ENCODE data around the gene MTHFD2. TPM values are rescaled to one million over a fixed set of nuclear protein-coding genes. Genes with fewer than 3 reads are reported as not detected.

MTHFD2 gene
- polyA plus RNA-seq, 1 donor: 12.6 TPM

DNA sequence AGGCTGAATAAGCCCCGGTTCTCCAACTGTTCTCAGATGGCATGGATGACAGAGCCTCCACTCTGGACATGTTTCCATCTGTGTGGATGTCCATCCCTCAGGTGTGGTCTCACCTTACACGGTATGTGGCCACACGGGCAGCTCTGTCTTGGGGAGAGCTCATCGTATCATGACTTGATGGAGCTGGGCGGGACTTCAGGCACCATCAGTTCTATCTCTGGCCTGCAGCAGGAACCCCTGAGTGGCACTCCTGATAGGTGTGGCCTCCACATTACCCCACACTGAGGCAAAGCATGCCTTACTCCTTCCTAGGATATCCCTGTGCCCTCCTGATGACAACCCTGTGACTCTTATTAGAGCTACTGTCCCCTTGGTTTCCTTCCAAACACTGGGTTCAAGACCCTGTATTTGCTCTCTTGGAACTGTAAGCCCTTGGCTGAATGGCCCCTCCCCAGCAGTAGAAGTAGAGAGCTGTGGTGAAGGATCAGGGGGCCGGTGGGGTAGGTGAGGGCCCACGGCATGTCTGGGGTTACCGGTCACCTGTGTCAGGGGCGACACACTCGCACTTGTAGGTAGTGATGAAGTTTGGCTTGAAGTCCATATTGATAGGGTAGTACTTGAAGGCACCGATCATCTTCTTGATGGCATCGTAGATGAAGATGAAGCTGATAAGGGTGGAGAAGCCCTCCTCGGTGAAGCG is 48.2 kb downstream of the MTHFD2 start:
- no peaks in the 10 kb centered on the region for H3K36me3 ChIP-seq (ENCODE audit: control insufficient read depth, insufficient read depth, low read length)
- H3K27me3 ChIP-seq (ENCODE audit: control insufficient read depth, insufficient read depth, low read length): no peaks in the 10 kb centered on the region
- DNase-seq: no peak
- no peaks in the 10 kb centered on the region for H3K9me3 ChIP-seq (ENCODE audit: control insufficient read depth, low read depth, low read length)
- WGBS (ENCODE audit: insufficient coverage, low lambda C conversion rate): no CpG with 5 or more reads among the region's 14 CpGs
- no peak overlapping the region for H3K27ac ChIP-seq (ENCODE audit: low read length)
- no peaks in the 10 kb centered on the region for H3K4me1 ChIP-seq (ENCODE audit: control insufficient read depth, insufficient read depth, low read length)
- no peak overlapping the region for H3K4me3 ChIP-seq (ENCODE audit: low read length)

DNA sequence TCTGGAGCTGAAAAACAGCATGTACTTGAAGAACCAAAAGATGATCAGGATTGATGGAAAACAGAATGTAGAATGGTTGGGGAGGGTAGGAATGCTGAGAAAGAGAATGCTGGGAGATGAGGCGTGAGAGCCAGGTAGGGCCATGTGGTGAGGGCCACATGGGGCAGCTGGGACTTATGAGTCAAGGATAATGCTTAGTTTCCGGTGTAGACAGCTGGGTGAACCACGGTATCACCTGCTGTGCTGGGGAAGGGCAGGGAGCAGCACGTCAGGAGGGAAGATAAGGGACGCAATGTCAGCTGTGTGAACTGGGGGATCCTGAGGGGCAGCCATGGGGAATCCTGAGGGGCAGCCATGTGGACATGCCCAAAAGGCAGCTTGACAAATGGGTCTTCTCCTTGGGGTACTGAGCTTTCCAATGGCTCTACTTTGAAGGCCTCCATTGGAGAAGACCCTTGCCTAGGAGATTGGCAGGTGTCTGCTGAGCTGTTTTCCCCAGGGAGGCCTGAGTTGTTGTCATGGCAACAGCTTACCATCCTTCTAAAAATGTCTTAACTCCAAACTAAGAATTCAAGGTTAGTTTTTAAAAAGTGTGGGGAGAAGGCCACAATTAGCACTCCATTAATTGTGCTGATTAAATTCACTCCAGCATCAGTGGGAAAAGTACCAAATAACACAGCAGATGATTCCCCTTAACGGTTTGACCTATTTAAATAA is 51.1 kb downstream of the MTHFD2 start:
- no peak overlapping the region for H3K27ac ChIP-seq (ENCODE audit: low read length)
- no peaks in the 10 kb centered on the region for H3K27me3 ChIP-seq (ENCODE audit: control insufficient read depth, insufficient read depth, low read length)
- no peak overlapping the region for H3K4me3 ChIP-seq (ENCODE audit: low read length)
- no peak for DNase-seq
- no CpG with 5 or more reads among the region's 6 CpGs for WGBS (ENCODE audit: insufficient coverage, low lambda C conversion rate)
- no peaks in the 10 kb centered on the region for H3K9me3 ChIP-seq (ENCODE audit: control insufficient read depth, low read depth, low read length)
- no peaks in the 10 kb centered on the region for H3K4me1 ChIP-seq (ENCODE audit: control insufficient read depth, insufficient read depth, low read length)
- no peaks in the 10 kb centered on the region for H3K36me3 ChIP-seq (ENCODE audit: control insufficient read depth, insufficient read depth, low read length)

- Histone ChIP-seq H3K4me1 (ENCODE audit: control insufficient read depth, insufficient read depth, low read length) (no peaks in the 10 kb centered on the region), H3K9me3 (ENCODE audit: control insufficient read depth, low read depth, low read length) (no peaks in the 10 kb centered on the region), H3K27ac (ENCODE audit: low read length) (no peak overlapping the region), H3K4me3 (ENCODE audit: low read length) (no peak overlapping the region), H3K36me3 (ENCODE audit: control insufficient read depth, insufficient read depth, low read length) (no peaks in the 10 kb centered on the region), H3K27me3 (ENCODE audit: control insufficient read depth, insufficient read depth, low read length) (no peaks in the 10 kb centered on the region)
- no CpG with 5 or more reads among the region's 10 CpGs for WGBS (ENCODE audit: insufficient coverage, low lambda C conversion rate)
- DNase-seq: peak; percentile 24 to 31
Observed at GRCh38 chr2:74250189-74250631, 51.8 kb downstream of the MTHFD2 start.

DNA sequence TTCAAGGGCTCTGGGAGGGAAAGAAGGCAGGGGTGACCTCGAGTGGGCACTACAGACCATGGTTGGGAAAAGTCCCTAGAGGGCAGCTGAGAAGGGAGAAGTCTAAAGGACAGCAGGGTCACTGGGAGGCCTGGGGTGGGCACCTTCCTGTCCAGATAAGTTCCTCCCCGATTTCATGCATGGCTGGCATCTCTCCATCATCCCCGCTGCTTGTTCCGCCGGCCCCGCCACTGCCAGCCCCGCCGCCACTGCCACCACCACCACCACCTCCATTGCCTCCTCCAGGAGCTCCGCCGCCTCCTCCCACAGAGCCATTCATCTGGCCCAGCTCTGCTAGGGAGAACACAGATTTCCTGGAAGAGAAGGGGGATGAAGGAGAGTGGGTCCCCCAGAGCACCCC is 53.6 kb downstream of the MTHFD2 start:
- no CpG with 5 or more reads among the region's 10 CpGs for WGBS (ENCODE audit: insufficient coverage, low lambda C conversion rate)
- no peak overlapping the region for H3K4me3 ChIP-seq (ENCODE audit: low read length)
- H3K9me3 ChIP-seq (ENCODE audit: control insufficient read depth, low read depth, low read length): no peaks in the 10 kb centered on the region
- H3K36me3 ChIP-seq (ENCODE audit: control insufficient read depth, insufficient read depth, low read length): no peaks in the 10 kb centered on the region
- no peaks in the 10 kb centered on the region for H3K4me1 ChIP-seq (ENCODE audit: control insufficient read depth, insufficient read depth, low read length)
- no peak overlapping the region for H3K27ac ChIP-seq (ENCODE audit: low read length)
- no peaks in the 10 kb centered on the region for H3K27me3 ChIP-seq (ENCODE audit: control insufficient read depth, insufficient read depth, low read length)
- DNase-seq: no peak

DNA sequence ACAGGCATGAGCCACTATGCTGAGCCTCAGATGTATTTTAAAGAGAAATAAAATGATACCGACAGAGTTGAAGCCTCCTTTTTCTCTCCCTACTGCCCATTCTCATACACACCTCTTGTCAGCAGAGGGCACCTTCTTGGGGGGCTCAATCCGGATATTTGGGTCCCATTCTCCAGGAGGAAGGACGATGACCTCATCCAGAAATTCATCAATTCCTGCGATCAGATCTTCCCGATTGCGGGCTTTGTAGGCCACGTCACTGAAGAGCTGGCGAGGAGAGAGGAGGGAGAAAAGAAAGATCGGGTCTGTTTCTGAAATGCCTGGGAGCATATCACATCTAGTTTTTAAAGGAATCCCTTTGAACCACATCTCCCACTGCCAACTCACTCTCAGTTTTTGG is 54.4 kb downstream of the MTHFD2 start:
- Histone ChIP-seq H3K9me3 (ENCODE audit: control insufficient read depth, low read depth, low read length) (no peaks in the 10 kb centered on the region), H3K4me3 (ENCODE audit: low read length) (no peak overlapping the region), H3K36me3 (ENCODE audit: control insufficient read depth, insufficient read depth, low read length) (no peaks in the 10 kb centered on the region), H3K27me3 (ENCODE audit: control insufficient read depth, insufficient read depth, low read length) (no peaks in the 10 kb centered on the region), H3K27ac (ENCODE audit: low read length) (no peak overlapping the region), H3K4me1 (ENCODE audit: control insufficient read depth, insufficient read depth, low read length) (no peaks in the 10 kb centered on the region)
- WGBS (ENCODE audit: insufficient coverage, low lambda C conversion rate): 80% methylated on average over 1 of the region's 9 CpGs
- DNase-seq: no peak

- WGBS (ENCODE audit: insufficient coverage, low lambda C conversion rate): 94% methylated on average over 2 of the region's 7 CpGs
- Histone ChIP-seq H3K27me3 (ENCODE audit: control insufficient read depth, insufficient read depth, low read length) (no peaks in the 10 kb centered on the region), H3K27ac (ENCODE audit: low read length) (no peak overlapping the region), H3K9me3 (ENCODE audit: control insufficient read depth, low read depth, low read length) (no peaks in the 10 kb centered on the region), H3K4me3 (ENCODE audit: low read length) (no peak overlapping the region), H3K36me3 (ENCODE audit: control insufficient read depth, insufficient read depth, low read length) (no peaks in the 10 kb centered on the region), H3K4me1 (ENCODE audit: control insufficient read depth, insufficient read depth, low read length) (no peaks in the 10 kb centered on the region)
- no peak for DNase-seq
Observed at GRCh38 chr2:74253306-74253970, 55.0 kb downstream of the MTHFD2 start.

- H3K27me3 ChIP-seq (ENCODE audit: control insufficient read depth, insufficient read depth, low read length): no peaks in the 10 kb centered on the region
- H3K27ac ChIP-seq (ENCODE audit: low read length): no peak overlapping the region
- DNase-seq: no peak
Observed at GRCh38 chr2:74253971-74254310, 55.5 kb downstream of the MTHFD2 start.

GRCh38 chr2:74255660-74256213 is 57.3 kb downstream of the MTHFD2 start:
- Histone ChIP-seq H3K4me3 (ENCODE audit: low read length) (no peak overlapping the region), H3K9me3 (ENCODE audit: control insufficient read depth, low read depth, low read length) (no peaks in the 10 kb centered on the region), H3K36me3 (ENCODE audit: control insufficient read depth, insufficient read depth, low read length) (no peaks in the 10 kb centered on the region), H3K27ac (ENCODE audit: low read length) (no peak overlapping the region), H3K27me3 (ENCODE audit: control insufficient read depth, insufficient read depth, low read length) (no peaks in the 10 kb centered on the region), H3K4me1 (ENCODE audit: control insufficient read depth, insufficient read depth, low read length) (no peaks in the 10 kb centered on the region)
- no CpG with 5 or more reads among the region's 18 CpGs for WGBS (ENCODE audit: insufficient coverage, low lambda C conversion rate)
- no peak for DNase-seq

More at GRCh38 chr2:74253971-74254310, 55.5 kb downstream of the MTHFD2 start:
- H3K4me3 ChIP-seq (ENCODE audit: low read length): no peak overlapping the region
- WGBS (ENCODE audit: insufficient coverage, low lambda C conversion rate): no CpG with 5 or more reads among the region's 4 CpGs
- no peaks in the 10 kb centered on the region for H3K4me1 ChIP-seq (ENCODE audit: control insufficient read depth, insufficient read depth, low read length)
- no peaks in the 10 kb centered on the region for H3K36me3 ChIP-seq (ENCODE audit: control insufficient read depth, insufficient read depth, low read length)
- H3K9me3 ChIP-seq (ENCODE audit: control insufficient read depth, low read depth, low read length): no peaks in the 10 kb centered on the region

DNA sequence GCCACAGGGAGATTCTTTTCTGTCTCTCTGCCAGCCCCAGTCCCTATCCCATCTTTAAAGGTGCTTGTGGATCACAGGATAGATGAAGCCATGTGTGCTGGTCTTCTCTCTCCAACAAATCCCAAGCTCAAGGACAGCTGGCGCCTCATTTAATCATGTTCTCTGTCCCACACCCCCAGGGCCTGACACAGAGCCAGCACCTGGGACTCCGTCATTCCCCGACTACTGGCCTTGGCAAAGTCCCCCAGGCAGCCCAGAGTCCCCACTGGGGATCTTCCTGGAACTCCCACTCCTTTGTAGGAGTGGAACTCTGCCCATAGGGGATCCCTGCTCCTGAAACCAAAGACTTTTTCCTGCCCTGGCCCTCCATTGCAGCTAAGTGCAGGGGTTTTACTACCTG is 60.8 kb downstream of the MTHFD2 start:
- Histone ChIP-seq H3K27ac (ENCODE audit: low read length) (no peak overlapping the region), H3K4me1 (ENCODE audit: control insufficient read depth, insufficient read depth, low read length) (no peaks in the 10 kb centered on the region), H3K27me3 (ENCODE audit: control insufficient read depth, insufficient read depth, low read length) (no peaks in the 10 kb centered on the region), H3K4me3 (ENCODE audit: low read length) (no peak overlapping the region), H3K9me3 (ENCODE audit: control insufficient read depth, low read depth, low read length) (no peaks in the 10 kb centered on the region), H3K36me3 (ENCODE audit: control insufficient read depth, insufficient read depth, low read length) (no peaks in the 10 kb centered on the region)
- no peak for DNase-seq
- WGBS (ENCODE audit: insufficient coverage, low lambda C conversion rate): no CpG with 5 or more reads among the region's 3 CpGs

- no CpG with 5 or more reads among the region's 4 CpGs for WGBS (ENCODE audit: insufficient coverage, low lambda C conversion rate)
- H3K4me1 ChIP-seq (ENCODE audit: control insufficient read depth, insufficient read depth, low read length): no peaks in the 10 kb centered on the region
- no peaks in the 10 kb centered on the region for H3K9me3 ChIP-seq (ENCODE audit: control insufficient read depth, low read depth, low read length)
- DNase-seq: no peak
- no peaks in the 10 kb centered on the region for H3K27me3 ChIP-seq (ENCODE audit: control insufficient read depth, insufficient read depth, low read length)
- H3K36me3 ChIP-seq (ENCODE audit: control insufficient read depth, insufficient read depth, low read length): no peaks in the 10 kb centered on the region
- no peak overlapping the region for H3K4me3 ChIP-seq (ENCODE audit: low read length)
- no peak overlapping the region for H3K27ac ChIP-seq (ENCODE audit: low read length)
Observed at GRCh38 chr2:74259733-74260132, 61.3 kb downstream of the MTHFD2 start.
